ENCODE measurements around the gene RNF151.
A peak's percentile ranks its signal among the peaks of the same experiment; 100 is the strongest.
"Not testable (repeated sequence)": the region's sequence is repeated elsewhere in the genome, so short reads cannot be mapped to it uniquely, and the experiment has no call there.

Gene RNF151

DNA sequence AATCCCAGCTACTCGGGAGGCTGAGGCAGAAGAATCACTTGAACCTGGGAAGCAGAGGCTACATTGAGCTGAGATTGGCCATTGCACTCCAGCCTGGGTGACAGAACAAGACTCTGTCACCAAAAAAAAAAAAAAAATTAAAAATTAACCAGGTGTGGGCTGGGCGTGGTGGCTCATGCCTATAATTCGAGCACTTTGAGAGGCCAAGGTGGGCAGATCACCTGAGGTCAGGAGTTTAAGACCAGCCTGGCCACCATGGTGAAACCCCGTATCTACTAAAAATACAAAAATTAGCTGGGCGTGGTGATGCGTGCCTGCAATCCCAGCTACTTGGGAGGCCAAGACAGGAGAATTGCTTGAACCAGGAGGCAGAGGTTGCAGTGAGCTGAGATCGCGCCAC lies 26.8 kb upstream of the RNF151 start:
- not testable (repeated sequence) for DNase-seq

DNA sequence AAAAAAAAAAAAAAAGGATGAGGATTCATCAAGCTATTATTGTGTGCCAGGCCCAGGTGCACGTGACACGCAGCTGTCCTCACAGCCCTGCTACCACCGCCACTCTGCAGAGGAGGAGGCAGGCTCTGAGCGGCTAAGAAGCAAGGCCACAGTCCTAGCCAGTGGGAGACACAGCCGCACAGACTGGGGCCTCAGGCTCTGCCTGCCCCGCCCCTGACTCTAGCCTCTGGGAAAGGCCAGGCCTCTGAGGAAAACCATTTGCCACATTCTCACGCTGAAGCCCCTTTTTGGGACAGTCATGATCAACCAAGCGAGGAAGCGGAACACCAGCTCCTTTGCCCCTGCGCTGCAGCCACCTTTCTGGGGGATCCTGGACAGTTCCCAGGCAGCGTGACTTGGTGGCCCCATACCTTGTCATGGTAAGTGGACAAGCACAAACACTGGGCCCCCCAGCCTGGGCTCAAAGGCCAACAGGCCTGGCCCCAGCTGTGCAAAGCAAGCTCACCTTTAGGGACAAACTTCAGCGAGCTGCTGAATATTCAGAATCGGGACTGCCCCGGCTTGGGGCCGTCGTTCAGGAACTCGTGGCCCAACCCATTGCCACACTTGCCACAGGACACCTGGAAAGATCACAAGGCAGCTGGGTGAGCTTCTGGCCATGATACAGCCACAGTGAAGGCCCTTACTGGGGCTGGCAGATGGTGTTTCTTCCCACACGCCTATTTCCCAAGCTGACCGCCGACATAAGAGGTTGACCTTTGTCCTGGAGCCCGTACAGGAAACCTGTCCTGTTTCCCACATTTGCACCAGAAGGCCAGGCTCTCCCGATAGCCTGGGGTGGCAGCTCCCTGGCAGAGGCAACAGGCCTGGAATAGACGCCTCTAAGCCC lies 26.1 kb upstream of the RNF151 start:
- no peak for DNase-seq

DNA sequence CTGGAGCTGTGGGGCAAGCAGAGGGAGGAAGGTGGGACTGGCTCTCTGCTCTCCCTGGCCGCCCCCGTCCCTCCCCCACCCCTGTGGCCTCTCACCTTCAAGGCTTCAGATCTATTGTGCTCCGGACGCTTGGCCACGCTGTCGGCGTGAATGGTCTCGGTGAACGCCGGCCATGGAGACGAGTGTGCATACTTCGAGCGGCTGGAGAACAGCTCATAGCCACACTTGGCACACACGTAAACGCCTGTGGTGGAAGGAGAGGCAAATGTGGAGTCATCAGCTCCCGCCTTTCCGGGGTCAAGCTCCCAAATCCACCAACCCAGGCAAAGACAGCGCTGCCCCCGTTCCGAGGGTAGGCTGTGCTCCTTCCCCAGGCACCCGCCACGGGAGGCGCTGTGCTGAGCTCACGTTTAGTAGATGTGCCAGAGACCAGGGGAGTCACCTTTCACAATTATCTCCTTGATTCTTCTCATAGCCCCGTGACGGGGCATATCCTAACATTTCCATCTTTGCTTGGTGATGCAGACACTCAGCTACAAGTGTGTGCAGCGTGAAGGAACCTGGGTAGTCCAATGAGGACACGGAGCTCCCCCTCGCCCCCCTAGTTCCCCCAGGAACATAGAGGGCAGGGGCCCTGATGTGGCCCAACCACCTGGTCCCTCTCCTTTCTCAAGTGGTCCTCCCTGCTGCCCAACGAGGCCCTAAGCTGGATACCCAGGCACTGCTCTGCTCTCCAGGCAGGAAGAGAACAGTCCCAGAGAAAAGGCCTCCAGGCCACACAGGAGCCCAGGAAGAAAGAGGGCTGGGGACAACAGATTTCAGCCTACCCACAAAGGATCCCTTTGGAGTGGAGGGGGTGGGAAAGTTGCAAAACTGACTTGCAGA lies 25.3 kb upstream of the RNF151 start:
- no peak for DNase-seq

DNA sequence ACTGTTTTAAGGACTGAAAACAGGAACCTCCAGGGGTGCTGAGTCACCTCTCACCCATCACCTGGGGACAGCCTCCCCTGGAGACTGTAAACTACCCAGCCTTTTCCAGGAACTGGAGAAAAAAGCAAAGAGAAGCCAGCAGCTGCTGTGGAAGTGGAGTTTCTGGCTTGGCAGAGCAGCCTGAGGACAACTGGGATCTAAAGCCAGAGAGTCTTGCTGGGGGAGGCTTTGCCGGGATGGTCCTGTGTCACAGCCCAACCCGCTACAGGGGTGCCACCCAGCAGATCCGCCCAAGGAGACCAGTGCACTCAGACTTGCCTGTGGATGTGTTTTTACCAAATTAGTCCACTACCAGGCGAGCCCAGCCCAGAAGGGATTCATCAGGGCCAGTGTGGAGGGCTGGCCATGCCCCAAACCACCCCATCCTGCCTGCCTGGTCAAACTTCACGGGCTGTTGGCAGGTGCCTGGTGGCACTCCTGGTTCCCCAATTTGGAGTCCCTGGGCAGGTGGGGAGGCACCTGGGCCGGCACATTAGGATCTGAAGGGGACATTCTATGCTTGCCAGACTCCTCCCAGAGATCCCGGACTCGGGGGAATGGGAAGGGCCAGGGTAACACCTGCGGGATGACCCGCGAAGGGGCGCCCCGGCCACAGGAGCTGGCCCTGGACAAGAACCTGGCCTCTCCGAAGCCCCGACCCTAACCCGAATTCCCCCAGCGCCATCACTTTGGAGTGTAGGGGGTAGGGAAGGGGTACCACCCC lies 24.4 kb upstream of the RNF151 start:
- DNase-seq = no peak

DNA sequence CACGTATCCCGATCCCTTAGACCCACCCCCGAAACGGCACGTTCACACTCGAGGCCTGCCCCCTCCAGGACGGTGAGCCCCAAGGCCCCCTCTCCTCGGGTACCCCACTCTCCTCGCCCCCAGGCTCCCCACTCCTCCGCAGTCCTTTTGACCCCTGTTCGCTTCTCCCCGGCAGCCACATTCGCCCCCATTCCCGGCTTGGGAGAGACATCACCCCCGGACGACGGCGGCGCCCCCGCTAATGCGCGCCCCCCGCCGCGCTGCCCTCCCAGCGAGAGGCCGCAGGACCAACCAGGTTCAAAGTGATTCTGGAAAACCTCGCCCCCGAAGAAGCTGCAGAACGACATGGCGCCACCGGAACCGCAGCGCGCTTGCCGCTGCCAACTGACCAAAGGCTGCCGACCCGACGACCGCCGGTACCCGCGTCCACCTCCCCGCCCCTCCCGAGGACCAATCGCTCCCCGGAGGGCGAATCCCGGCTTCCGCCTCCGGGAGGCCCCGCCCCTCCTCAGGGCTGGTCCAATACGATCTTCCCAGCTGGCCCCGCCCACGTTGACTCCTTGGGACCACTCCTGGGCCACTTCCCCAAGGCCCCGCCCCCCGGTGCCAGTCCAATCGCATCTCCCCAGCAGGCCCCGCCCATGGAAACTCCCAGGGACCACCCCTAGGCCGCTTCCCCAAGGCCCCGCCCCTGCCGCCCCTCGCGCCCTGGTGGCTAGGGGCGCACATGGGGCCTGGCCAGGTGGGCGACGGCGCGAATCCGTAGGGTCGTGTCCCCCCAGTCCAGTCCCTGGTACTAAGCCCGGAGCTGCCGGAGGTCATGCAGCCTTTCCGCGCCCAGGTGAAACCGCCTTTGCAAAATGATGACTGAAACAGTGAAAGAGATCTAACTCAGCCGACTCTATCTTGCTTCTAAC lies 23.6 kb upstream of the RNF151 start, which contains the start of gene MSRB1:
MSRB1 (minus strand) TSS at position 390 of the 917 bp plus-strand sequence; CDS start at position 347, 43 bp downstream.
- peak; percentile 100 for DNase-seq

DNA sequence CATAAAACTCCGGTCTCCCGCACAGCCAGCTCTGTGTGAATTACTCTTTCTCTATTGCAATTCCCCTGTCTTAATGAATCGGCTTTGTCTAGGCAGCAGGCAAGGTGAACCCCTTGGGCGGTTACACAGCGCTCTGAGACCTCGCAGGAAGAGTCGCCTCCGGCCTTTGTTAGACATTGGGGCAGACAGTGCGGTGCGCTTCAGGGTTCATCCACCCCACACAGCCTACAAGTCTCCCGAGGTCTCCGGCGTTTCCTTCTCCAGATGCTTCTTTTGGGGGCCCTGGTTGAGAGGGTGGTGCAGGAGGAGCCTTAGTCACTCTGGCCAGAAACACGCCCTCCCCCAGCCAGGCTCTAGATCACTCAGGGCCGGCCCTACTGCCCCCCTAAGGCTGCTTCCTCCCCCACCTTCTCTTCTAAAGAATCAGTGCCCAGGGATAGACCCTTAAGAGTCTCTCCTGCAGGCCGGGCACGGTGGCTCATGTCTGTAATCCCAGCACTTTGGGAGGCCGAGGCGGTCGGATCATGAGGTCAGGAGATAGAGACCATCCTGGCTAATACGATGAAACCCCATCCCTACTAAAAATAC lies 21.9 kb upstream of the RNF151 start:
- DNase-seq = no peak

DNA sequence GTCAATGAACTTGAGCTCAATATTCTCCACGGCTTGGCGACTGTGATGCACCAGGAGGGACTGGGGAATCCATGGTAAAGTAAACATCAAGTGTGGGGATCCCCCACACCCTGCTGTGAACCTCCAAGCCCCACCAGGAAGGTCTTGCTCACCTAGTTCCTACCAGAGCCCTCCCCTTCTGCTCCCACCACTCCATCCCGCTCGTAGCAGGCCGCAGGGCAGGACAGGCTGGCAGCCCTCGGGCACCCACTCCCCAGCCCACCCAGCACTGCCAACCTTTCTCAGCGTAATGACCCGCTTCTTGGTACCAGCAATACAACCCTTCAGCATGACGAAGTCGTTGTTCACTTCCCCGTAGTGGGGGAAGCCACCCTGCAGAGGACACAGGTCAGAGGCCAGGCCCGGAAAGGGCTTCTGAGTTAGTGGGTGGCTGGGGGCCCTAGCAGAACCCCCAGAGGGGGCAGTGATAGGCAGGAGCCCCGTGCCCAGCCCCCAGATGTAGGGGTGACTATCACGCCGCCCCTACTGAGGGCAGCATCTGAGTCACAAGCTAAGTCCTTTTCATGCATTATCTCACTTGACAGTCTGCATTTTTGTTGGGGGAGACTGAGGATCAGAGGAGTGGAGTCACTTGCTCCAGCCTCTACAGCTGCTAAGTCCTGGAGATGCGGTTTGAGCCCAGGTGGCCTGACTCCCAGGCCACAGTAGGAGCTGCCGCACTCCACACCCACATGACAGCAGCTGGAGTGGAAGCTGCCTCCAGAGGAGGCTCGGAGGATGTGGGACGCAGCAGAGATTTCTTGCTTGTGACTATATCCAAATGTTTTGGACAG lies 20.9 kb upstream of the RNF151 start:
- no peak for DNase-seq

DNA sequence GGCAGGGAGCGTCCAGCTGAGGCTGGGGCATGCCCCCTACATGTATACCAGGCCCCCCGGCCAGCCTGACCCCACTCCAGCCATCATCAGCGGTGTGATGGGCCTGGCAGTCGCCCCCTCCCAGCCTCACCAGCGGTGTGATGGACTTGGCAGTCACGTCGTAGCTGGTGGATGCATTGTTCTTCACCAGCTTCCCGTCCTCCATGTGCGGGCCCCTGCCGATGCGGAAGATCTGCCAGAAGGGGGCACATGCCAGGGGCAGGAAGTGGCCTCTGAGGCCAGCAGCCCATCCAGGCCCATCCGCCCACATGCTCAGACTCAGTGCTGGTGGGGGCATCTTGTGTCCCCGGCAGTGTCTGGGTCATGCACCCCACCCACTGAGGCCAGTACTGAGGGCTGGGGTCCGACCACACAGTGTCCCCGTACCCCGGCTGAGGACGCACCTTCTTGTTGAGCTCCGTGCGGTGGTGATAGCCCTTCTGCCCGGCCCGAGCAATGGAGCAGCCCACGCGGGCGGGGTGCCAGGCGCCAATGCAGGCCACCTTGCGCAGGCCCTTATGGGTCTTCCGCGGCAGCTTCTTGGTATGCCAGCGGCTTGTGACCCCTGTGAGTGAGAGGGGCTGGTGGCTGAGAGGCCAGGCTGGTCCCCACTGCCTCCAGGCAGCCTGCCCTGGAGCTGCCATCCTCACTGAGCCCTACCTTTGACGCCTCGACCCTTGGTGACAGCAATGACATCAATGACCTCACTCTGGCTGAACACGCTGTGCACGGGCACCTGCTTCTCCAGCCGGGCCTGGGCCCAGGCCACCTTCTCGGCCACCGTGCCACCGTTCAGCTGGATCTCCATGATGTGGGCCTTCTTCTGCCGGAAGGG lies 19.9 kb upstream of the RNF151 start:
- DNase-seq = no peak

DNA sequence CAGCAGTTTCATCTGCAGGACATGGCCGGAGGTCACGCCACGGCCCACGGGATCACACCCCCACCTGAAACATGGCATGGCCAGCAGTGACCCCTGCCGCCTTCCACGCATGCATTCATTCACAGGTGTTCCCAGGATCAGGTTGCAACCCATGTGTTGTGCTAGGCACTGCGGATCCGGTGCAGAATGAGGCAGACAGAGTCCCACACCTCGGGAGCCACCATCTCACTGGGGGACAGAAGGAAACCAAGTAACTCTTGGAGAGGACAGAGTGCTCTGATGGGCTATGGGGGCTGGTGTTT lies 19.3 kb upstream of the RNF151 start:
- DNase-seq = no peak

DNA sequence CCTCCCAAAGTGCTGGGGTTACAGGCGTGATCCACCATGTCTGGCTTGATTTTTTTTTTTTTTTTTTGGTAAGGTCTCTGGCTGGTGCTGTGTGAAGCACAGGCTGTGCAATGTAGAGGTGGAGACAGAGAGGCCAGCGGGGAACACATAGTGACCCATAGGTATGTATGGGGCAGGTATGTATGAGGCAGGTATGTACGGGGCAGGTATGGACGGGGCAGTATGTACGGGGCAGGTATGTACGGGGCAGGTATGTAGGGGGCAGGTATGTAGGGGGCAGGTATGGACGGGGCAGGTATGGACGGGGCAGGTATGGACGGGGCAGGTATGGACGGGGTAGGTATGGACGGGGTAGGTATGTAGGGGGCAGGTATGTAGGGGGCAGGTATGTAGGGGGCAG lies 17.1 kb upstream of the RNF151 start:
- no peak for DNase-seq

DNA sequence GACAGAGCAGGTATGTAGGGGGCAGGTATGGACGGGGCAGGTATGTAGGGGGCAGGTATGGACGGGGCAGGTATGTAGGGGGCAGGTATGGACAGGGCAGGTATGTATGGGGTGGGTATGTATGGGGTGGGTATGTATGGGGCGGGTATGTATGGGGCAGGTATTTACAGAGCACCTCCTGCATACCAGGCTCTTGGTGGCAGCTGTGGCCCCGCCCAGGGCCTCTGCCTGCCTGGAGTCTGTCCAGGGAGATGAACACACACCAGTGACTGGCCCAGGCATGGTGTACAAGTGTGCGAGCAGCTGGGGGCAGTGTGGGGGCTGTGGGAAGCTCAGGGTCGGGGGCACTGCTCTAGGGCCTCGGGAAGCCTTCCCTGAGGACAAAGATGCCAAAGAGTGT lies 16.6 kb upstream of the RNF151 start:
- DNase-seq = no peak

DNA sequence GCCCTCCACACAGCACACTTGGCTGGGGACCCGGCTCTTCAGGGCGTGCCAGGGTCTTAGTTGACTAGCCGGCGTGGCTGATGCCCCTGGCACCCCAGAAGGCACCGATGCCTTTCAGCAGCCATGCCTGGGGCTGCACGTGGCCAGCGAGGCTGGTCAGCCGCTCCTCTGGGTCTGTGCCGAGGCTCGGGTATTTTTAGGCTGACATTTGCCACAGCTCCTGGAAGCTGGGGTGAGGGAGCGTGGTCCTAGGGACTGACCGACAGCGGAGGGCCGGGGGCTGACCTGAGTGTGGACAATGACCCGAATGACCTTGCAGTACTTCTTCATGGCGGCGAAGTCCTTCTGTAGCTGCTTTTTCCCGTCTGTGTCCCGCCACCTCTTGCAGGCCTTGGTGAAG lies 16.1 kb upstream of the RNF151 start:
- DNase-seq = no peak

DNA sequence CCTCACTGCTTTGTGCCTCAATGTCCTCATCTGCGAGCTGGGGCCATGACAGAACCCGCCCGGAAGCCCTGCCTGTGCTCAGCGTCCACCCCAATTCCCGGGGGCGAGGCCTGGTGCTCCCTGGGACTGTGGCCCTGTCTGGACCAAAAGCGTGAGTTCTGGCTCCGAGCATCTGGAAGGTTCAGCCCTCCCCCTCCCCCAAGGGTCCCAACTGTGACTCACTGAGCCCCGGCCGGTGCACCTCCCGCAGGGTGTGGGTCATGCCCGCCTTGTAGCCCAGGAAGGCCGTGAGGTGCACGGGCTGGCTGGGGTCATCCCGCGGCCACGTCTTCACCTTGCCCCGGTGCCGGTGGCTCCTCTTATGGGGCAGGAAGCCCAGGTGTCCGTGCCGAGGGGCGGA lies 12.9 kb upstream of the RNF151 start:
- no peak for DNase-seq

DNA sequence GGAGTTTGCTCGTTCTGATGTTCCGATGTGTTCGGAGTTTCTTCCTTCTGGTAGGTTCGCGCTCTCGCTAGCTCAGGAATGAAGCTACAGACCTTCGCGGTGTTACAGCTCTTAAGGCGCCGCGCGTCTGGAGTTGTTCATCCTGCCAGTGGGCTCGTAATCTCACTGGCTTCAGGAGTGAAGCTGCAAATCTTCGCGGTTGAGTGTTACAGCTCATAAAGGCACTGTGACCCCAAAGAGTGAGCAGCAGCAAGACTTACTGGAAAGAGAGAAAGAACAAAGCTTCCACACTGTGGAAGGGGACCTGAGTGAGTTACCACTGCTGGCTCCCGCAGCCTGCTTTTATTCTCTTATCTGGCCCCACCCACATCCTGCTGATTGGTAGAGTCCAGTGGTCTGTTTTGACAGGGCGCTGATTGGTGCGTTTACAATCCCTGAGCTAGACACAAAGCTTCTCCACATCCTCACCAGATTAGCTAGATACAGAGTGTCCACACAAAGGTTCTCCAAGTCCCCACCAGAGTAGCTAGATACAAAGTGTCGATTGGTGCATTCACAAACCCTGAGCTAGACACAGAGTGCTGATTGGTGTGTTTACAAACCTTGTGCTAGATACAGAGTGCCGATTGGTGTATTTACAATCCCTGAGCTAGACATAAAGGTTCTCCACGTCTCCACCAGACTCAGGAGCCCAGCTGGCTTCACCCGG lies 9.1 kb upstream of the RNF151 start:
- not testable (repeated sequence) for DNase-seq

DNA sequence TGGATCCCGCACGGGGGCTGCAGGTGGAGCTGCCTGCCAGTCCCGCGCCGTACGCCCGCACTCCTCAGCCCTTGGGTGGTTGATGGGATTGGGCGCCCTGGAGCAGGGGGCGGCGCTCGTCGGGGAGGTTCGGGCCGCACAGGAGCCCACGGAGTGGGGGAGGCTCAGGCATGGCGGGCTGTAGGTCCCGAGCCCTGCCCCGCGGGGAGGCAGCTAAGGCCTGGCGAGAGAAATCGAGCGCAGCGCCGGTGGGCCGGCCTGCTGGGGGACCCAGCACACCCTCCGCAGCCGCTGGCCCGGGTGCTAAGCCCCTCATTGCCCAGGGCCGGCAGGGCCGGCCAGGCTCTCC lies 8.5 kb upstream of the RNF151 start:
- DNase-seq = not testable (repeated sequence)

DNA sequence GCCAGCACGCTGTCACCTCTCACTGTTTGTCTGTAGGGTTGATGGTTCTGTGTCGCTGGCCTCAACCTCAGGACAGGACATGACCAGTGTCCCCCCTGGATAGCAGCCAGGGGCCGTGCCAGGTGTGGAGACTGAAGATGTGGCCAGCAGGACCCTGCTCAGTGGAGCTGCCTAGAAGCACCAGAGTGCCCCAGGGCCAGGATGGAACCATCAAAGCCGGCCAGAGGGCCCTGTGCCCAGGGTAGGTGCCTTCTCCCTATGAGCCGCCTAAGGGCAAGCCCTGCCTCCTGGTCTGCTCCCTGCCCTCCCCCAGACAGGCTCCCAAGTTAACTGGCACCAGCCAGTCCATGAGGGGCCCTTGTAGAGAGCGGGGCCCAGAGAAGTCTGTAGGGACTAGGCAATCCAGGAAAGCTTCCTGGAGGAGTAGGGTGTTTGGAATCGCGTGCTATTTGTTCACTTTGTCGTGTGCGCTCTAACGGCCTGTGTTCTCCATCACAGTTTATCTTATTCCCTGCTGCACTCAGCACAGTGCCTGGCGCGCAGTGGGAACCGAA lies 7.9 kb upstream of the RNF151 start:
- DNase-seq = peak; percentile 64

DNA sequence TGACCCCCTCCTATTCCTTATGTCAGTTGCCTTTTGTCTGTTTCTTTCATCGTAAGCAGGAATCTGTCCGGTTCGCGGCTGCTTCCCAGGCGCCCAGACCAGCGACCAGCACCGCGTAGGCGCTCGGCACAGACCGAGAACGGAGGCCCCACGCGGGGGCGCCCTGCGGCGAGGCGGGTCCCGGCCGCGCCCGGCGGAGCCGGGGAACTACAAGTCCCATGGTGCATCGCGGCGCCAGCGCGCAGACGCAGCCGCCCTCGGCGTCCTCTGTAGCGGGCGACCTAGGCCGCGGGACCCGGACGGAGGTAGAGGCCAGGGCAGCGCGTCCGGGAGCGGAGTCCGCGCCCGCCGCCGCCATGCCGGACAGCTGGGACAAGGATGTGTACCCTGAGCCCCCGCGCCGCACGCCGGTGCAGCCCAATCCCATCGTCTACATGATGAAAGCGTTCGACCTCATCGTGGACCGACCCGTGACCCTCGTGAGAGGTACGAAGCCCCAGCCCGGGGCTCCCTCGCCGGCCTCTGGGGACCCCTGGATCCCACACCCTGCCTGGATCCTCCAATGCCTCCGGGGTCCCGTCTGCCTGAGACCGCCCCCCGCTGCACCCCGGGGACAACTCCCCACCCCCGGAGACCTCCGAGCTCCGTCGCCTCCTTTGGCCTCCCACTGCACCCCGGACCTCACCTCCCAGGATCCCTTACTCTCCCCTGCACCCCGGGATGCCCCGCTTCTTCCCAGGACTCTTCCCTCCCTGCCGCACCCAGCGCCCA lies 7.2 kb upstream of the RNF151 start, which contains the start of gene NDUFB10:
NDUFB10 (plus strand) TSS at position 270 of the 771 bp plus-strand sequence; CDS start at position 357, 87 bp downstream.
- DNase-seq = peak; percentile 98
